GM18511 (cell line): Measurements from ENCODE around the gene CGRRF1.

Experiments
- ATAC-seq: cut with Tn5 transposase; IDR thresholded peaks from one replicate; pipeline ENCODE4 v1.9.1; 2021; ENCODE audit warnings: mild to moderate bottlenecking, moderate library complexity; ENCODE audit not compliant: unreplicated experiment

Gene CGRRF1, protein sequence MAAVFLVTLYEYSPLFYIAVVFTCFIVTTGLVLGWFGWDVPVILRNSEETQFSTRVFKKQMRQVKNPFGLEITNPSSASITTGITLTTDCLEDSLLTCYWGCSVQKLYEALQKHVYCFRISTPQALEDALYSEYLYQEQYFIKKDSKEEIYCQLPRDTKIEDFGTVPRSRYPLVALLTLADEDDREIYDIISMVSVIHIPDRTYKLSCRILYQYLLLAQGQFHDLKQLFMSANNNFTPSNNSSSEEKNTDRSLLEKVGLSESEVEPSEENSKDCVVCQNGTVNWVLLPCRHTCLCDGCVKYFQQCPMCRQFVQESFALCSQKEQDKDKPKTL

DNA sequence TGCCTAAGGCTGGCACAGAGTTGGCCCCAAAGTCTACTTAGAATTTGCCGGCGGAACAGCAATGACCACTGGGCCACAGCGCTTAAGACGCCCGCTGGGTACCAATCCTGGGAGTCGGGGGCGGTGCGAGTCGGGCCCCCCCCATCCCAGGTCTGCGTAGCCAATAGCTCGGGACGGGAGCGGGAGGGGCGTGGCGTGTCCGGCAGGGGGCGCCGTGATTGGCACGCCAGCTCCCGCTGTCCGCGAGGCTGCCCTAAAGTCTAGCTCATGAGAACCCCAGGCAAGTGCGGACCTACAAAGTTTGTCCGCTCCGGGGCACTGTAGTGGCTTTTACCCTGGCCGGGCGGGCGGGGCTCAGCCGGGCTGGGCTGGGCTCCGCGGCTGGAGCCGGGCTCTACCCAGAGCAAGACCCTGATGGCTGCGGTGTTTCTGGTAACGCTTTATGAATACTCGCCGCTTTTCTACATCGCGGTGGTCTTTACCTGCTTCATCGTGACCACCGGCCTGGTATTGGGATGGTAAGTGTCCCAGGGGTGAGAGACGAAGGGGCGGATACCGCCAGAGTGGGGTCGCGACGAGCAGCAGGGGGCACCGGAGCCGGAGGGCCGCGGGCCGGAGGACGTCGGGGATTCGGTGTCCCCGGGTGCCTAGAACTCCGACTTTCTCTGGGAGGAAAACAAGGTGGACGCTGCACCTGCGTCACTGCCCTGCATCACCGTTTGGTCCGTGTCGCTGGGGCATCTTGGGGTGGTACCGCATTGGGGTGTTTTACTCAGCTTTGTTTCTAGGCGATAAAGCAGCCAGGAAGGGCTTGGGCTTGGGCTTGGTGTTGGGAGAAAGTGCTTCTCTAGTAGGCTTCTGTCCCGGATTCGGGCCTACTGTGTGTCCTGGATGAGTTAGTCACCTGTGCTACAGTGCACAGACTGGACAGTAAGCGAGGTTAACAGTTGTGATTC, at the start of gene CGRRF1:
CGRRF1 (plus strand) TSS at position 361 of the 956 bp plus-strand sequence; CDS start at position 415, 54 bp downstream.
- peak; percentile 95 for ATAC-seq

- no peak for ATAC-seq
These were observed 47.7 kb upstream of the CGRRF1 start for GRCh38 chr14:54462048-54462447.

- no peak for ATAC-seq
These were observed 44.1 kb upstream of the CGRRF1 start for GRCh38 chr14:54465654-54466053.

GRCh38 chr14:54467280-54467679, 42.4 kb upstream of the CGRRF1 start:
- ATAC-seq, result no peak

GRCh38 chr14:54470701-54471100, 39.0 kb upstream of the CGRRF1 start:
- ATAC-seq, result no peak

DNA sequence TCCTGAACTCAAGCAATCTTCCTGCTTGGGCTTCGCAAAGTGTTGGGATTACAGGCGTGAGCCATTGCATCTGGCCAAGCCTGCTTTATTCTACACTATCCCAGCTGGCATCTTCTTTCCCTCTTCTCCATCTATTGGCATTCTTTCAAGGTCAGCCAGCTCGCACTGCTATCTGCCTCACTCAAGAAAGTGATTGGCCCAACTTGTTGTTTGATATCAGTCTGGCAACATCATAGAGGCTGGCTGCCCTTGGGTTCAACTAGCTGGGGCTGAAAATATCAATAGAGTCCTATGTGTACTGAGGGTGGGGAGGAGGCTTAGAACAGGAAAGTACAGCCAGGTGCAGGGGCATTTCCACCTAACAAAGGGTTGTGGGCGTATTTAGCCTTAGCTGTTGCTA, 38.1 kb upstream of the CGRRF1 start:
- no peak for ATAC-seq

DNA sequence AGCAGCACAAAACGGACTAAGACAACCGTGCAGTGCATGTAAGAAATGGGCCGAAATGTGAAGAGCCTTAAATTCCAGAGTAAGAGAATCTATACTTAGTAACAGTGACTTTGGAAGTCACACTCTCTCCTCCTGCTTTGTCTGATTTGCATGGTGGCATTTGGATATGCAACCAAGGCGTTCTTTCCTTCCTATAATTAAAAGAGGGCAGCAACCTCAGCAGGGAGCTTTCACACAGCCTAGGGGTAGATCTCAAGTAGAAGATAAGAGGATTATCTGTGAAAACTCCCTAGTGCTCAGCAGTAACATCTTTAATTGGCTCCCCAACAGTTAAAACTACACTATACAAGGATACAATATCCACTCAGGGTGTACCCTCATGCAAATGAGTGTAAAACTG, 37.4 kb upstream of the CGRRF1 start:
- no peak for ATAC-seq

- no peak for ATAC-seq
These were observed 35.4 kb upstream of the CGRRF1 start for GRCh38 chr14:54474232-54474793.

DNA sequence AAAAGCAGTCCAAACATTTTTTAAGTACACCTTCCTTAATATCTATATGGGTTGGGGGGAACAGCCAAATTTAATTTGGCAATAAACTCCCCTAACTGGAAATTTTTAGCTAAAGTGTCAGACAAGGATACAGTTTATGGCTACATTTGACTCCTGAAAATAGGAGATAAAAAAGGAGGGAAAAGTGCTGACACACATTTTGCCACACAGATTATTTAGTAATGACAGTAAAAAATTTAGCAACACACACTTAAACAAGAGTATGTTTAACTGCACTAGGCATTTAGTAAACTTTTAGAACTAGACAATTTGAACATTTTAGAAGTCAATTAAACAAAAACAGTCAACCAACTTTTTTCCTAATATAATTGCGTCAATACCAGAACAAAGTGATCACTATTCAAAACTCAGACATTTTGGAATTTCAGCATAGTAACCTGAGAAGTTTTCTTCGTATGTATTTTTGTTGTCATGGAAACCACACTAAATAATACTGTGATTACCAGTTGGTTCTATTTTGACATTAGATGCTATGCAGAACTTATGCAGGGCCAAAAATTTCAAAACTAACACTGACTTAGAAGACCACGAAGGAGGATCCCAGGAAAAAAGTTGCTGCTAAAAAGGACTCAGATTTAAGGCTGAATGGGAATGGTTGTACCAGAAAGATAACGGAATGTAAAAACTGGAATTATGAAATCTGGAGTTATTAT, 34.4 kb upstream of the CGRRF1 start:
- no peak for ATAC-seq

DNA sequence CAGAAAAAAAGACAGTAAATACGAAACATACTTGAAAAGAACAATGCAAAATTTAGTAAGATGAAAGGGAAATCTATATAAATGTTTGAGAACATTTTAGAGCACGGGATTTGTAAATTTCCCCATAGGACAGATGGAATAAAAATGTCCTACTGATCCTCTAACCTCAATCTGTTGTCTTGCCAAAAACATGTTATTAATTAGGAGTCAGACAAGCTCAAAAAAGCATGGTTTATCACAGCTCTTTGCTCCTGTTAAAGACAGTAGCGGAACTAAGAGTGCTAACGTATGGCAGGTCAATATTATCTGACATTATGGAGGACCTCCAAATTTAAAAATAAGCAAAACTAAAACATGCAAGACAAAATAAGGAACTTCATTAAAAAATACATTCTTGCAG, 33.8 kb upstream of the CGRRF1 start:
- no peak for ATAC-seq

GRCh38 chr14:54478636-54479215, 31.0 kb upstream of the CGRRF1 start:
- no peak for ATAC-seq

- no peak for ATAC-seq
These were observed 28.7 kb upstream of the CGRRF1 start for GRCh38 chr14:54480830-54481562.

DNA sequence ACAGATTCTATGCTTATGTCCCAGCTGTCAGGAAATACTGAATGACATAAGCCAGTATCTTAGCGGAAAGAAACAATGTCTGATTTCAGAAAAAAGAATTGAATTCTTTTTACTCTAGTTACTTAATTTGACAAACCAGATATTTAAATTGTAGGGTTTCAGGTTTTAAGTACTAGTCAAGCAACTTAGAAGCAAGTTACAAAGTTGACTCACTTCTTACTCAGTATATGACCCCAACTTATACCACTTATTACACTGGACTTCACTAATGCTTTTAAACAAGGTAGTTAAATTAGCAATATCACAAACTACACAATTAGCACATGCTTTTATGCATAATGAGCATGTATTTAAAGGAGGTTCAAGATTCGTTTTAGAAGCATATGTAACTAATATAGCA, 28.0 kb upstream of the CGRRF1 start:
- ATAC-seq, result no peak

DNA sequence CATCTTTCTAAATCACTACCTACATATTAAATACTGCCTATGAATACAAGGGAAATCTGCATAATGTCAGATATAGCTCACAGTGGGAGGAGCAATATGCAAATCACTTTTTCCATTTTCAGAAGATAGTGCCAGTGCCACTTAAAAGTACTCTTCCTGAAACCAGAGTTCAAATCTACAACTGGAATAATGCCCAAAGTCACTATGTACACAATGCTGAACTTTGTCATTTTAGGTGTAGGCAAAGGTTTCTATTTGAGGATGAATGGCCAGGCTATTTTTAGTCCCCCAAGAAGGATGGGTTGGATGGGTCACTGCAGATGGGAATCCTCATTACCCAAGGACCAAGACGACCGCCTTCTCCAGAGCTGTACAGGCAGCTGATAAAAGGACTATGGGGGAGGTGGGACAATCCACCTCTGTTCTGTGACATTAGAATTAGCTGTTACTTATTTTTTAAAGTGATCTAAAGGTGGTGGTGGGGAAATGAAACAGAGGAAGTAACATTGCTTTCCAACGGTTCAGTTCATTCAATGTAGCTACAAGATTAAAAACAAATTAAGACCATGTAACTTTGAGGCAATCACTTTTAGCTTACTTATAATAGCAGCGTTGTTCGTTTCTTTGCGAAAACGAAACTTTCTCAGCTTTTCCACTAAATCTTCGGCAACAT, 26.5 kb upstream of the CGRRF1 start:
- ATAC-seq, result peak; percentile 49

GRCh38 chr14:54483846-54484245, 25.9 kb upstream of the CGRRF1 start:
- ATAC-seq, result no peak

- ATAC-seq, result no peak
These were observed 23.0 kb upstream of the CGRRF1 start for GRCh38 chr14:54486685-54487084.

DNA sequence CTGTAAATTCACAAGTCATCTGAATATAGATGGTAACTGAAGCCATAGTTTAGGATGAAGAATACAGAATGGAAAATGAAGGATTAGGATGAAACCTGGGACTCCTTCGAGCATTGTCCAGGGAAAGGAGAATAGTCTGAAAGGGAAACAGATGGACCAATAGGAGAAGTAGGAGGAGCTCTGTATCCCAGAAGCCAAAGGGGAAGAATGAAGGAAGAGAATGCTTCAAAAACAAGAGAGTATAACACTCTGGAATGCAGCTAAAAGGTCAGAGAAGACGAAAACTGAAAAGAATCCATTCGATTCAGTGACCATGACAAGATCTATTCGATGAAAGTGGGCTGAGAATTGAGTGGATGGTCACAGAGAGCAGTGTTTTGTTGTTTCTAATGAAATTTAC, 21.9 kb upstream of the CGRRF1 start:
- ATAC-seq, result no peak

- peak; percentile 36 for ATAC-seq
These were observed 21.4 kb upstream of the CGRRF1 start for GRCh38 chr14:54488318-54488645.

DNA sequence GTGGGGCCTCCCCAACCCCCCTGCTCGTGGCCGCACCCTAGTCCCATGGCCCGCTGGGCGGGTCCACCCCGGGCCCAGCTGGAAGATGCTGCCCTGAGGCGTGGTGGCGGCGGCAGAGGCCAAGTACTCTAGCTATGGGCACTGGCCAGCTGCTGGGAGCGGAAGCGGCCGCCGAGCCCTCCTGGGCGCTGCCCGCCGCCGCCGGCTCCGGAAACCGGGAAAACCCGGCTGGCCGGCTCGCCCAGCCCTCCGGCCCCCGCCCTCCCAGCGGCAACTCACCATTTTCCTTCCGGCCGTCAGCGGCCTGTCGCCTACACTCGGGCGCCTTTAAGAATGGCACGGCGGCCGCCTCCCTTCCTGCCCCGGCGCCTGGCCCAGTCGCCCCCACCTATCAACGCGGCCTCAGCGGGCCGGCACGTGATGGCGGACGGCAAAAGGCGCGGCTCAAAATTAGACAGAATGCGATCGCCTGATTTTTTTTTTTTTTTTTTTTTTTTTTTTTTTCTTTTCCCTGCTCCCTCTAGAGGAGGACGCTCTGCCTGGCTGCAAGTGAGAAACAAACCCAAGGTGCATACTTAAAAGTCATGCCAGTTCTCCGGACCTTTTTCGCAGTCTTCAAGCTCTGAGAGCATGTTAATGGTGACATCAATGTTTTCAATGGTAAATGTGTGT, 20.9 kb upstream of the CGRRF1 start, which contains the start of gene GMFB:
GMFB (minus strand) TSS at position 335 of the 672 bp plus-strand sequence; CDS start at position 282, 53 bp downstream.
- ATAC-seq, result peak; percentile 88
